Gastrocnemius medialis (tissue), 4 donors: ENCODE results near the gene PLCG2. TPM values are rescaled to one million over a fixed set of nuclear protein-coding genes. Genes with fewer than 3 reads are reported as not detected.

Source experiments
- ATAC-seq, 2 donors: fragments of 150-250 bp; one replicate each; pipeline ENCODE4 v1.9.1; 2016
- DNase-seq, 2 donors: peaks; one replicate each; pipeline ENCODE4 v3.0.0-alpha.2; 2019
- H3K27ac ChIP-seq, 4 donors: fragments of 200-600 bp; sonication (generic); 1 replicate in 1 of 4; 2 replicates in 3 of 4; pipeline ENCODE4 v1.5.1; 2016 to 2018; ENCODE audit warnings: mild to moderate bottlenecking in 2 of 4, moderate library complexity in 1 of 4
- H3K27me3 ChIP-seq, 3 donors: fragments of 200-600 bp; sonication (generic) in 2 of 3; 1 replicate in 1 of 3; 2 replicates in 2 of 3; pipeline versions ENCODE4 v1.5.1 to v1.6.0; 2016 to 2019; ENCODE audit warnings: mild to moderate bottlenecking in 1 of 3, moderate library complexity in 1 of 3
- H3K36me3 ChIP-seq, 2 donors: fragments of 200-600 bp; sonication (generic) in 1 of 2; one replicate each; pipeline ENCODE4 v1.5.1; 2017 to 2018
- H3K4me1 ChIP-seq, 2 donors: fragments of 200-600 bp; sonication (generic) in 1 of 2; one replicate each; pipeline ENCODE4 v1.5.1; 2016 to 2017; ENCODE audit warnings: mild to moderate bottlenecking in 2 of 2
- H3K4me3 ChIP-seq, 4 donors: fragments of 200-600 bp; sonication (generic) in 3 of 4; 1 replicate in 1 of 4; 2 replicates in 3 of 4; pipeline ENCODE4 v1.5.1; 2016 to 2019; ENCODE audit warnings: mild to moderate bottlenecking in 2 of 4
- H3K9me3 ChIP-seq, 3 donors: fragments of 200-600 bp; sonication (generic) in 2 of 3; 1 replicate in 1 of 3; 2 replicates in 2 of 3; pipeline ENCODE4 v1.5.1; 2016 to 2019
- POLR2A ChIP-seq, 2 donors: fragments of 450-650 bp; IDR thresholded peaks; one replicate each; pipeline ENCODE4 v1.6.1; 2017; ENCODE audit warnings: antibody characterized with exemption in 2 of 2, mild to moderate bottlenecking in 2 of 2, moderate library complexity in 2 of 2
- in situ Hi-C, 4 donors: fragments of 200-750 bp; cut with MboI; loops; one replicate each; pipeline versions ENCODE4 v1.15.0 to v1.8.0; 2017; ENCODE audit warnings: low sequenced_read_pairs in 4 of 4
- intact Hi-C: fragments of 100-400 bp; cut with DNase I; formaldehyde crosslinking; loops from one replicate; pipeline ENCODE4 v1.15.1; 2023; ENCODE audit warnings: low total_unique reads
- total RNA-seq, 4 donors: library from RNA; depleted of rRNA; stranded (reverse); fragments of >200 nt; gene quantifications; one replicate each; pipeline versions ENCODE4 v1.1.0 to v1.2.3, GENCODE V29; 2016
- TF ChIP-seq, protein P1 (sequence below), 5 experiments: fragments of 450-650 bp in 3 of 5; fragments of 200-600 bp in 2 of 5; sonication (generic) in 2 of 5; IDR thresholded peaks in 4 of 5; conservative IDR thresholded peaks in 1 of 5; 1 replicate in 4 of 5; 2 replicates in 1 of 5; pipeline ENCODE4 v1.5.1; 2016 to 2019; ENCODE audit warnings: antibody characterized with exemption in 5 of 5, mild to moderate bottlenecking in 3 of 5, moderate library complexity in 3 of 5

The PLCG2 gene
- total RNA-seq, 4 donors from 2014 or later: 1.8 to 3.0 (median 2.1) TPM

- H3K27me3 ChIP-seq: peaks cover 0 to 4% (median 0%) of the 10 kb centered on the region in 3 donors
- in situ Hi-C loops: no loop called here
- H3K27ac ChIP-seq: no peak overlapping the region
- TF ChIP-seq POLR2A (IDR thresholded peaks at IDR 0.05): no peak
- TF ChIP-seq, protein P1, sequence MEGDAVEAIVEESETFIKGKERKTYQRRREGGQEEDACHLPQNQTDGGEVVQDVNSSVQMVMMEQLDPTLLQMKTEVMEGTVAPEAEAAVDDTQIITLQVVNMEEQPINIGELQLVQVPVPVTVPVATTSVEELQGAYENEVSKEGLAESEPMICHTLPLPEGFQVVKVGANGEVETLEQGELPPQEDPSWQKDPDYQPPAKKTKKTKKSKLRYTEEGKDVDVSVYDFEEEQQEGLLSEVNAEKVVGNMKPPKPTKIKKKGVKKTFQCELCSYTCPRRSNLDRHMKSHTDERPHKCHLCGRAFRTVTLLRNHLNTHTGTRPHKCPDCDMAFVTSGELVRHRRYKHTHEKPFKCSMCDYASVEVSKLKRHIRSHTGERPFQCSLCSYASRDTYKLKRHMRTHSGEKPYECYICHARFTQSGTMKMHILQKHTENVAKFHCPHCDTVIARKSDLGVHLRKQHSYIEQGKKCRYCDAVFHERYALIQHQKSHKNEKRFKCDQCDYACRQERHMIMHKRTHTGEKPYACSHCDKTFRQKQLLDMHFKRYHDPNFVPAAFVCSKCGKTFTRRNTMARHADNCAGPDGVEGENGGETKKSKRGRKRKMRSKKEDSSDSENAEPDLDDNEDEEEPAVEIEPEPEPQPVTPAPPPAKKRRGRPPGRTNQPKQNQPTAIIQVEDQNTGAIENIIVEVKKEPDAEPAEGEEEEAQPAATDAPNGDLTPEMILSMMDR (IDR thresholded peaks at IDR 0.05 in 4 of 5, conservative IDR thresholded peaks at IDR 0.05 in 1 of 5): no peak
- no peaks in the 10 kb centered on the region for H3K9me3 ChIP-seq
- ATAC-seq (no peak), DNase-seq (no peak)
- intact Hi-C loops: loop anchor here (10.0 kb wide), 1 partner anchor 89 kb away; the partner anchor contains the start of gene PLCG2
- no peak overlapping the region for H3K4me3 ChIP-seq
- no peaks in the 10 kb centered on the region for H3K36me3 ChIP-seq
- H3K4me1 ChIP-seq: no peaks in the 10 kb centered on the region
Observed at GRCh38 chr16:81863630-81864352, 84.7 kb downstream of the PLCG2 start.

DNA sequence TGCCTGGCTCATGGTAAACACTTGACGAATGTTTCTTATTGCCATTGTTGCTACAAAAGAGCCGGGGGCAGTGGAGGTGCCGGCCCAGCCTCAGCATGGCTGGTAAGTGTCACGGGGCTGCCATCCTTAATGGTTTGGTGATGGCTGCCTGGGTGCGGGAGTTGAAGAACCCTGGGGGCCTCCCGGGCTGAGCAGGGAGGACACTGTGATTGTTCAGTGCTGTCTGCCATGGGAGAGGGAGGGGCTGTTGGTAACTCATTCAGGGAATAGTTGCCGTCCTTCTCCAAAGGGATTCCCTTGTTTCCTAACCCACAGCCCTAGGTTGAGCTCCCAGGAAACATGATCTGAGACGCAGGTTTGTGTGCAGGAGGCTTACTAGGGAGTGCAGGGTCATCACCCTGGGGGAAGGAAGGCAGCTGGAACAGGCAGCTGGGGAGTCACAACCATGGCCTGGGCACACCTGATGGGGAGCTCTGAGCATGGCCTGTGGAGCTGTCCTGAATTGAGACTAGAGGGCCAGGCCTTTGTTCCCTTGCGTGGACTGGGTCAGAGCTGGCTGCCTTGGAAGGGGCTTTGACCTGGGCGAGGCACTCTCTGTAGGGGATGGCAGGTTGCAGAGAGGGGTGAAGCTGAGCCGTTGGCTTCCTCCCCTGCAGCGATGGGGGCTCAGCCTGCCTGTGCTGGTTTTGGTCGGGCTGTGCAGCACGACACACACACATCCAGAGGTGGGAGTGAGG lies 85.7 kb downstream of the PLCG2 start:
- Histone ChIP-seq H3K27me3 (peaks cover 0 to 4% (median 0%) of the 10 kb centered on the region in 3 donors), H3K36me3 (no peaks in the 10 kb centered on the region), H3K4me3 (no peak overlapping the region), H3K27ac (no peak overlapping the region), H3K9me3 (no peaks in the 10 kb centered on the region), H3K4me1 (no peaks in the 10 kb centered on the region)
- intact Hi-C loops: loop anchor here (10.0 kb wide), 1 partner anchor 90 kb away; the partner anchor contains the start of gene PLCG2
- TF ChIP-seq, protein P1 (IDR thresholded peaks at IDR 0.05 in 4 of 5, conservative IDR thresholded peaks at IDR 0.05 in 1 of 5): no peak
- TF ChIP-seq POLR2A (IDR thresholded peaks at IDR 0.05): no peak
- in situ Hi-C loops: no loop called here
- ATAC-seq: no peak
- no peak for DNase-seq

DNA sequence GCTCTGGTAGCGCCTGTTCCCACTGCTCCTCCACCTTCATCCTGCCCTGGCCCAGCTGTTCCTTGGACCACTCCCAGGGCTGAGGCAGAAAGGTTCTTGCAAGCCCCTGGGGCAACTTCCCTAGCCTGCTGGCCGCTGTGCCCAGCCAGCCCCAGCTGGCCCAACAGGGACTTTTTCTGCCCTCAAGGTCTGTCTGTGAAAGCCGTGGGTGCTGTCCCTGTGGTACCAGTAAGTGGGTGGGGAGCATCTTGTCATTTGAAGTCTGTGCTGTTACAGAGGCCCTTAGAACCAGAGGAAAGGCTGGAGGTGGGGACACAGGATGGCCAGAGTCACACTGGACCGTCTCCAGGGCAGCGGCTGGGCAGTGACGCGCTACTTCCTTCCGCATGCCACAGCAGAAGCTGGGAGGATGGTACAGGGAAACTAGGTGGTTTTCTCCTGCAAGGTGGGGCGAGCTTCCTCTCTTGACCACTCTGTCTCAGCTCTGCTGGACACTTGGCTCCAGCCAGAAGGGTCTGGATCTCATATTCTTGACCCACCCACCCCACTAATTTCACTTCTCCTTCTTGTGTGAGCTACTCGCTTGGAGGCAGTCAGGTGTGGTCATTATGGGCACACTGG lies 87.8 kb downstream of the PLCG2 start:
- intact Hi-C loops (loop anchor here (10.0 kb wide), 1 partner anchor 92 kb away; the partner anchor contains the start of gene PLCG2), in situ Hi-C loops (no loop called here)
- peak; percentile 45 to 62 for ATAC-seq
- no peaks in the 10 kb centered on the region for H3K9me3 ChIP-seq
- no peak overlapping the region for H3K4me3 ChIP-seq
- peak overlapping the region; percentile 41 to 61 (median 53) for H3K27ac ChIP-seq
- no peaks in the 10 kb centered on the region for H3K36me3 ChIP-seq
- H3K27me3 ChIP-seq: peaks cover 0 to 4% (median 0%) of the 10 kb centered on the region in 3 donors
- H3K4me1 ChIP-seq: no peaks in the 10 kb centered on the region
- DNase-seq: peak; percentile 13 to 15
- TF ChIP-seq POLR2A (IDR thresholded peaks at IDR 0.05): no peak
- TF ChIP-seq, protein P1 (IDR thresholded peaks at IDR 0.05 in 4 of 5, conservative IDR thresholded peaks at IDR 0.05 in 1 of 5): no peak

DNA sequence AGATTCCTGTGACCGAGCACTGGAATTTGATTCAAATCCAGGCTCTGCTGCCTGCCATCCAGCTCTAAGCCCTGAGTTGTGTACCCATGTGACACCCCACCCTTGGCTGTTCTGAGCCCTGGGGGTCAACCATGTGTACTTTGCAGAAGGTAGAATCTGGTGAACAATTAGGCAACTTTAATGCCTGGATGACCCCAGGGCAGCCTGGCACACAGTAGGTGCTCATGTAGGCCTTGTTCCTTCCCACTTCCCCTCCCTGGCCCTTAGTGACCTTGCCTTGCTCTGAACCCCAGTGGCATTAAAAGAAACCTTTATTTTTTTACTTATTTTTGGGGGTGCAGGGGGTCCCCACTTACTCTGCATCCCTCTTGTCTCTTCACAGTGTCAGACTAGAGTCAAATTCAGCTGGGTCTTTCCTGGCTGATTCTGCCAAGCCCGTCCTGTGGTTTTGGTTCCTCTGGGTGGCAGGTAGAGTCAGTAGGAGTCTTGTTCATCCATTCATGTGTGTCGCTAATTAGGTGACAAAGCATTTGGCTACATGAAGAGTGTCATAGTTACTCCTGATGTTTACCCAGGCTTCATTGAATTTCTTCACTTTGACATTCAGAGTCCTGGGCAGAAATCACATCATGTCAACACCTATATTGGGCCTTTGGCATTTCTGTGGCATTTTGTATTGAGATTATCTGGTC lies 89.1 kb downstream of the PLCG2 start:
- H3K36me3 ChIP-seq: no peaks in the 10 kb centered on the region
- H3K27me3 ChIP-seq: peaks cover 0 to 4% (median 0%) of the 10 kb centered on the region in 3 donors
- H3K4me3 ChIP-seq: no peak overlapping the region
- ATAC-seq (no peak), DNase-seq (no peak)
- H3K9me3 ChIP-seq: no peaks in the 10 kb centered on the region
- TF ChIP-seq POLR2A (IDR thresholded peaks at IDR 0.05): no peak
- TF ChIP-seq, protein P1 (IDR thresholded peaks at IDR 0.05 in 4 of 5, conservative IDR thresholded peaks at IDR 0.05 in 1 of 5): no peak
- no peaks in the 10 kb centered on the region for H3K4me1 ChIP-seq
- in situ Hi-C loops: no loop called here
- H3K27ac ChIP-seq: no peak overlapping the region
- intact Hi-C loops: loop anchor here (10.0 kb wide), 1 partner anchor 93 kb away; the partner anchor contains the start of gene PLCG2
